TTC549 (cell line): Measurements from ENCODE around the gene CTDNEP1.
A peak's percentile ranks its signal among the peaks of the same experiment; 100 is the strongest.

Source experiments
- FAIRE-seq: peaks from 2 replicates; lab custom pipeline; 2012; peaks lifted over from hg19 to GRCh38; lab: Jason Lieb, UNC

CTDNEP1 gene

DNA sequence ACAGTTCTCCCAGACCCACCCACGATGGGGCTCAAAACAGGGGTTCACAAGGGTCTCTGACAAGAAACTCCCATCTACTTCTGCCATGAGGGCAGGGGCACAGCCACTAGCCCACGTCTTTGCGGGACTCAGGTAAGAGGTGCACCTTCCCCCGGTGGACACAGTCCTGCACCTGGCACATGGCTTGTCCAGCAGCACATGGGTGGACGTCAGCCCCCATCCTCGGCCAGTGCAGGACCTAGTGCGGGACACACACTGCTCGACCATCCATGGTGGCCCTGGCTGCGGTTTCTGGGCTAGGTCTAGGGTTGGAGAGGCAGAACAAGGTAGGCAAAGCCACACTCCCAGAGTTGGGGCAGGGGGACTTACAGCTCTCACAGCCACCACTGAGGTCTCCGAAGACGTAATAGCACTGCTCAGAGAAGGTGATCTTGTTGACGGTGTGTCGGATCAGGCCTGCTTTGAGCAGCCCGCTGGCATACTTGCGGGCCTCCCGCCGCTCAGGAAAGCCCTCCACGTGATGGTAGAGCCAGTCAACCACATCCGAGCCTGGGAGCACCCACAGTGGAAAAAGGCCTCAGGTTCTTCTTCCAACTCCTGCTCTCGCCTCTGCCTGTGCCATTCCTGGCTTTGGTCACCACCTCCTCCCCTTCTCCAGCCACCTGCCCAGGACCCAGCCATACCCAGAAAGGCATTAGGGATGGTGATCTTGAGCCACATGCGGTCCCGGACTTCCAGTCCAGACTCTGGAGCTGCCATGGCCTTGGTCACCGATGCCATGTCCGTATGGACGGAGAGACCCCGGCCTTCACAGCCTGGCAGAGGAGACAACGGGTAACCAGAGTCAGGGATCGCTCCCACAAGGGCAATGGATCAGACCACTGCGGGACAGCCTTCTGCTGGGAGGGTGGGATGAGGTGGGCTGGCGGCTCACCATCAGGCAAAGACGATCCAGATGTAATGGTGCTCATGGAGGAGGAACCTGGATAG lies 24.5 kb downstream of the CTDNEP1 start:
- FAIRE-seq = no peak

DNA sequence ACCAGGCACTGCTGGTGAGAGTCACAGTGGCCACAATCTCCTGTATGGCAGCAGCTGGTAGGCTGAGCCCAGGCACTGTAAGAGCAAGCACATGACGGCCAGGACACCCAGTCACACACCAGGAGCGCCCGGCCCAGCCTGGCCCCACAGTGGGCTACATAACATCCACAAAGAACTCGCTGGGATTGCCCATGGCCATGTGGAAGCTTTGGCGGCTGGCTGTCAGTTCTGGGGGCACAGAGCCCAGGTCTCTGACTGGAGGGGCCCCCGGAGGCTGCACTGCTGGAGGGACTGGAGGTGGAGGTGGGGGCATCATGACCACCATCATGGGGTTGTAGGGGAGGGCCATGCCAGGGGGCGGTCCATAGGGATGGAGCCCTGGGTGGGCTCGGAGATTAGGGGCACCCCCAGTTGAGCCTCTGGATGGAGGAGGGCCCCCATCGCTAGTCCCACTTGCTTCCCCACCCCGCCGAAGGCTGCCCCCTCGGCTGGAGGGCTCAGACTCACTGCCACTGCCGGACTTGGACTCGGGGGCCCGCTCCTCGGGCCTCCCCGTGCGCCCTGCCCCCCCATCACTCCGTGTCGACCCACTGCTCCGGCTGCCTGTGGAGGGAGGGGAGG lies 25.7 kb downstream of the CTDNEP1 start:
- no peak for FAIRE-seq

GRCh38 chr17:7224661-7225111 lies 26.8 kb downstream of the CTDNEP1 start:
- FAIRE-seq = no peak

DNA sequence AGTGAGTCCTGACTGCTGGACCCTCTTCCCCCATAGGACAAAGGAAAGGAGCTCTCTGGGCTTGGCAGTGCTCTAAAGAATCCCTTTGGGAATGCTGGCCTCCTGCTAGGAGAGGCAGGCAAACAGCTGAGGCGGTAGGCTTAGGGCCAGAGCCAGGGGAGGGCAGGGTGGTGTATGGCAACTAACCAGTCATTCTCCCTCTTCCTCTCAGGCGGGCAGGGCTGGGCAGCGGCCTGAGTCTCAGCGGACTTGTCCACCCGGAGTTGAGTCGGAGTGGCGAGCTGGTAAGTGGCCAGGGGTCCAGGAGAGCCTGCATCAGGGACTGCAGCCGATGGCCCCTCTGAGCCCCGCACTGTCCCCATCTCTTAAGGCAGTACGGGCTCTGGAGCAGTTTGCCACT lies 27.4 kb downstream of the CTDNEP1 start:
- FAIRE-seq = no peak

GRCh38 chr17:7223375-7223774 lies 28.2 kb downstream of the CTDNEP1 start:
- no peak for FAIRE-seq

DNA sequence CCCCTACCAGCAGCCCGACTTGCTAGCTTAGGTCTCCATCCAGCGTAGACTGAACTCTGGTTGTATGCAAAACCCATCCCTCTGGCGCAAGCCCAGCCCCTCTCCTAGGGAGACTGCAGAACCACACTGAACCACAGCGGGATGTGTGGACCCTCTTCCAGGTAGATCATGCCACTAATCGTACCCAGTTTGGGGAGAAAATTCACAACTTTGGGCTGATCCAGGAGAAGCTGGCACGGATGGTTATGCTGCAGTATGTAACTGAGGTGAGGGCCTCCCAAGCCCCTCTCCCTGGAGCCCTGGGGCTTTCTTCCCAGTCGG lies 28.6 kb downstream of the CTDNEP1 start:
- FAIRE-seq = no peak

DNA sequence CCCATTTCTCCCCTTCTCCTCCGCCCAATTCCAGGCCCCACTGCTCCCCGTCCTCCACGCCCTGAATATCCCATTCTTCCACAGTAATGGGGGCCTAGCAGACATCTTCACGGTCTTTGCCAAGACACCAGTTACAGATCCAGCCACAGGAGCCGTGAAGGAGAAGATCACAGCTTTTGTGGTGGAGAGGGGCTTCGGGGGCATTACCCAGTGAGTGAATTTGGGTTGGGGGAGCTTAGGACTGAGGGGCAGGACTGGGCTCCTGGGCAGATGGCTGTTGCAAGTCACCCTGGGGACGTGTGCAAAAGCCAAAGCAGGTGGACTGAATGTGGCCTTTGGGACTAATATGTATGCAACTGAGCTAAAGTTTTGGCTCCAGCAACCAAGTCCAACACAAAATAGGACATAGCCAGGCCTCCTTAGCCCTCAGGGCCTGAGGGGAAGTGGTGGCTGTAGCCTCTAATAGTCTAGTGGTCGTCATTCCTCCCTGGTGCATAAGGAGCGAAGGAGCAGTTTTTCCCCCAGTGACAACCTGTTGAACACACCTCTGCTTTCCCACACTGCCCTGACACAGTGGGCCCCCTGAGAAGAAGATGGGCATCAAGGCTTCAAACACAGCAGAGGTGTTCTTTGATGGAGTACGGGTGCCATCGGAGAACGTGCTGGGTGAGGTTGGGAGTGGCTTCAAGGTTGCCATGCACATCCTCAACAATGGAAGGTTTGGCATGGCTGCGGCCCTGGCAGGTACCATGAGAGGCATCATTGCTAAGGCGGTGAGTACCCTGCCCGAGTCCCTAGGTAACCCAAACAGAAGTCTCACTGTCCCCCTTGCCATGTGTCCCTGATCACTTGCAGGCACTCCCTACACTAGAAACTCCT lies 29.2 kb downstream of the CTDNEP1 start:
- FAIRE-seq = no peak

DNA sequence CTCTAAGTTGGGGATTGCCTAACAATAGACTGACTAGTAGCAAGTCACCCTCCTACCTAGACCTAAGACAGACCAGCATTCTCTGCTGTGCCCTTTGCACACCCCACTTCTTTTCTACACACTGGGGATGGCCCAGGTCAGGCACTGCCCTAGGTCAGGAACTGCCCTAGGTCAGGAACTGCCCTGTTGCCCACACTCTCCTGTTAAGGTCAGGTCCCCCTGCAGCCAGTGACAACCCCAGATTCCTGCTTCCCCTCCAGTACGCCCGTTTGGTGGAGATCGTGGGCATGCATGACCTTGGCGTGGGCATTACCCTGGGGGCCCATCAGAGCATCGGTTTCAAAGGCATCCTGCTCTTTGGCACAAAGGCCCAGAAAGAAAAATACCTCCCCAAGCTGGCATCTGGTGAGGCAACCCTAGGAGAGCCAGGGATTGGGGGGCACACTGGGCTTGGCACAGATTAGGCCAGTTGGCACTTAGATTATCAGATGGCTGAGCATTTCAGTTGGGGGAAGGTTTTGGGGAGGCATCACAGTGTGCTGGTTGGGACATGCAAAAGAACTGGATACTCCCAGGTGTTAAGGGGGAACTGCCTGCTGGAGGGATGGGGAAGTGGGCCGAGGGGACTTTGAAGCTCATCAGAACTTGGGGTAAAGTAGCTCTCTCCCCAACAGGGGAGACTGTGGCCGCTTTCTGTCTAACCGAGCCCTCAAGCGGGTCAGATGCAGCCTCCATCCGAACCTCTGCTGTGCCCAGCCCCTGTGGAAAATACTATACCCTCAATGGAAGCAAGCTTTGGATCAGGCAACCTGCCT lies 30.0 kb downstream of the CTDNEP1 start:
- FAIRE-seq = no peak

DNA sequence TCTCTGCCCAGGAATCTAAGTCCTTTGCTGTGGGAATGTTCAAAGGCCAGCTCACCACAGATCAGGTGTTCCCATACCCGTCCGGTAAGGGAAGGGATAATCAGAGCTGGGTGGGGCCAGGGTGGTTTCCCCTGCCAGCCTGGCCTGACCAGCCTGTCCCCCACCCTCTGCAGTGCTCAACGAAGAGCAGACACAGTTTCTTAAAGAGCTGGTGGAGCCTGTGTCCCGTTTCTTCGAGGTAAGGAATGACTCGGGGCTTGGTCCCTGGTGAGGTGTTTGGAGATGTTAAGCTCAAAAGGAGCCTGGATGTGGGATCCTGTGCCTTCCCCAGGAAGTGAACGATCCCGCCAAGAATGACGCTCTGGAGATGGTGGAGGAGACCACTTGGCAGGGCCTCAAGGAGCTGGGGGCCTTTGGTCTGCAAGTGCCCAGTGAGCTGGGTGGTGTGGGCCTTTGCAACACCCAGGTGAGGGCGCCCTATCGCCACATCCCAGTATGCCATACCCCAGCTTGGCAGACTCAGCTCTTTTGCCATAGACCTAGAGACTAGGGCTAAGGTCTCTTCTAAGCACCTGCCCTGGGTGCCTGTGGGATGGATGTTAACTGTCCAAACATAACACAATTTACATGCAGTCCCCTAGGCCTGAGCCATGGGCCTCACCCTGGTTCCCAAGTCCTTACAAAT lies 30.8 kb downstream of the CTDNEP1 start:
- FAIRE-seq = no peak

DNA sequence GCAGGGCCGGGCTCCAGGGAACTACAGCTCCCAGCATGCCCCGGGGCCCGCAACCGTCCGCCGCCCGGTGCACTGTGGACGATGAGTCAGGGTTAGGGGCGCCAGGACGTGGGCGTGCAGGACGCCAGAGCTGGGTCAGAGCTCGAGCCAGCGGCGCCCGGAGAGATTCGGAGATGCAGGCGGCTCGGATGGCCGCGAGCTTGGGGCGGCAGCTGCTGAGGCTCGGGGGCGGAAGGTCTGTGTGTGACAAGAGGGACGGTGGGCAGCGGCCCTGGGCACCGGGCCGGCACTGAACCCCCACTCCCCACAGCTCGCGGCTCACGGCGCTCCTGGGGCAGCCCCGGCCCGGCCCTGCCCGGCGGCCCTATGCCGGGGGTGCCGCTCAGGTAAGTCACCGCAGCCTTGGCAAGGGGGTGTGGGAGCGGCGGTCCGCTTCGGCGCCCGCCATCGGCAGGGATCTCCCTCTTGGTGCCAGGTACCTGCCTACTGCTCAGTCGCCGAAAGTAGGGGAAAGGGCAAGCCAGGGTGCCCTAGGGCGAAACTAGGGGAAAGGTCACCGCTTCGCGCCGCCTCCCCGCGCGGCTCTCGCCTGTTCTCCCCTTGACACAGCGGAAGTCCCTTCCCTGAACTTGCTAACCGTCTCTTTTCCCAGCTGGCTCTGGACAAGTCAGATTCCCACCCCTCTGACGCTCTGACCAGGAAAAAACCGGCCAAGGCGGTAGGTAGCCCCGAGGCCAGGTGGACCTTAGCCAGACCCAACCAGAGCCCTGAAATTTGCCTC lies 31.5 kb downstream of the CTDNEP1 start, which contains the start of the genes ACADVL and DLG4:
ACADVL (plus strand) TSS at position 127 of the 781 bp plus-strand sequence; CDS start at position 174, 47 bp downstream.
DLG4 (minus strand) TSS at position 25 of the 781 bp plus-strand sequence.
- FAIRE-seq = no peak

GRCh38 chr17:7219229-7219811 lies 32.2 kb downstream of the CTDNEP1 start:
- FAIRE-seq = no peak

DNA sequence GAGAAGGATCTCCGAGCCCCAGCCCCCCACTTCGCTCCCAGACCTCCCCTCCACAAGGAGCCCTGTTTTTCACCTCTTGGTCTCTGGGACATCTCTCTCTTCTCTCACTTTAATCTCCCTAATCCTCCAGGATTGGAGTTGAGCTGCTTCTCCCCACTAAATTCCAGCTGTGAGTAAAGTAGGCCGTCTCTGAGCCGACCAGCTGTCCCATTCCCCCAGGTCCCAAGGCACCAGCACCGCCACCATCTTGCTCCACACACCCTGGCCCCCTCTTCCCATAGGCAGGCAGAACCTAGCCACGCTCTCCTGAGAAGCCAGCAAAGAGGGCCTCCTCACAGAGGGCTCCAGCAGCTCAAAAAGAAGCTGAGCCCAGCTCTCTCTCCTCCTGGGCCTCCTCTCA lies 32.8 kb downstream of the CTDNEP1 start:
- no peak for FAIRE-seq

- FAIRE-seq = no peak
Measured at GRCh38 chr17:7218166-7218565, 33.4 kb downstream of the CTDNEP1 start.

DNA sequence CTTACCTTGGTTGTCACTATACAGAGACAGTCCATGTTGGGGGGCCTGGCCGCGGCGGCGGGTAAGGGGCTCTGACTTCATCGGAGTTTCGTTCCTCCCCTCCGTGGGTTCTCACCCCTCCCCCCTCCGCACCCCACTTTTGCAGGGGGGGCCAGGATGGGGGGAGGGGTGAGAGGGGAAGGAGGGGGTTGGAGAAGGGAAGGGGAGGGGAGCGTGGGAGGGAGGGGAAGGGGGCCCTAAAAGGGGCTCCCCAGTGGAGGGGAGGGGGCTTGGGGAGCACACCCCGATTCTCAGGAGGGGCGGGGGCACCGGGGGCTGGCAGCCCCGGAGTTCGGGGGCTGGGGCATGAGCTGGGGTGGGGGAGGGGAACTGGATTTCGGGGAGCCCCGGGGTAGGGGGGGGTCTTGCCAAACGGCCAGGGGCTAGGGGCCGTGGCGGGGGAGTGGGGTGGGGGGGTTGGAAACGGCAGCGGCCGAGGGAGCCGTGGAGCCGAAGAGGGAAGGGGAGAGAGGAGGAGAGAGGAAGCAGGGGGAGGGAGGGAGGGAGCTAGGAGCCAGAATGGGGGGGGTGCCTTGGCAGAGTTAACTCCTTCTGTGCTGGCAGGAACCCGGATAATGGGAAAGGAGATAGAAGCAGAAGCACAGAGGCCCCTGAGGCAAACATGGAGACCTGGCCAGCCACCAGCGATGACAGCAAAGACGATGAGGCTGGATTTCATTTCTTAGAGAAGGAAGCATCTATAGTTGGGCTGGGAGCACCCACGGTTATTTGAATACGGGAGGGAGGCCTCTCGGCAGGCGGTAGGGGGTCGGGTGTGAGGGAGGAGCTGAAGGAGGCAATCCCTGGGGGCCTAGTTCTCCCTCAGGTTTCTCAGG lies 34.2 kb downstream of the CTDNEP1 start:
- FAIRE-seq = no peak

GRCh38 chr17:7216242-7217112 lies 35.1 kb downstream of the CTDNEP1 start:
- FAIRE-seq = no peak

GRCh38 chr17:7215652-7216180 lies 35.8 kb downstream of the CTDNEP1 start:
- no peak for FAIRE-seq

DNA sequence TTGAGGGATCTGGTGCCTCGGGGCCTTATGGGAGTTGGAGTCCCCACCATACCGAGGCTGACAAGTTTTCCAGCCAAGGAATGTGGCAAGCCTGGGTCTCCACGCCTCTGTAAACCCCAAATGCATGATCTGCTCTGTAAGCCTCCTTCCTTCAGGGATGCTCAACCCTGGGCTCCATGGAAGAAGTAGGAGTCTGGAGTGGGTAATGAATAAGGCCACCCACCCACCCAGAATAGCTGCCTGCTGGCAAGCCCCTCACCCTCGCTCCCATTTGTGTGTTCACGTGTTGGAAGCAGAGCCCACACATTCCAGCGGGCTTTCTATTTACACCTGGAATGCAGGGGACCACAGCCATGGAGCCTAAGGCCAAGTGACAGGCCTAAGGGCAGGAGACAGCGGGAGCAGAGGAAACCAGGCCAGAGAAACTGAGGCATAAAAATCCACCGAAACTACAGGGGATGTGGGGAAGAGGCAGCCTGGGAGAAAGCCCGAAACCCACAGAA lies 36.3 kb downstream of the CTDNEP1 start:
- FAIRE-seq = peak; percentile 93
